Glomerular endothelial cell (primary cell): ENCODE results near the gene PCCB. TPM values are rescaled to one million over a fixed set of nuclear protein-coding genes. Genes with fewer than 3 reads are reported as not detected.
A peak's percentile ranks its signal among the peaks of the same experiment; 100 is the strongest.
"Not testable (repeated sequence)": the region's sequence is repeated elsewhere in the genome, so short reads cannot be mapped to it uniquely, and the experiment has no call there.

Experiments used
- DNase-seq: peaks from one replicate; pipeline ENCODE4 v3.0.0-alpha.2; 2011; ENCODE audit warnings: low read depth, low spot score; ENCODE audit errors: extremely low read depth
- total RNA-seq: library from RNA; depleted of rRNA; stranded (reverse); fragments of >200 nt; gene quantifications from 2 replicates; pipeline ENCODE4 v1.2.3, GENCODE V29; 2015

PCCB gene
- 31.2 and 56.0 TPM in 2 replicates for total RNA-seq

GRCh38 chr3:136250059-136250902, at the start of gene PCCB:
PCCB (plus strand) TSS chr3:136250340; CDS start chr3:136250376, 36 bp downstream.
- peak; percentile 56 for DNase-seq

- no peak for DNase-seq
Measured at GRCh38 chr3:136207489-136208115, 42.5 kb upstream of the PCCB start.

GRCh38 chr3:136209921-136210320, 40.2 kb upstream of the PCCB start:
- no peak for DNase-seq

GRCh38 chr3:136211547-136211946, 38.6 kb upstream of the PCCB start:
- no peak for DNase-seq

GRCh38 chr3:136222746-136223145, 27.4 kb upstream of the PCCB start:
- DNase-seq: not testable (repeated sequence)

GRCh38 chr3:136232413-136232812, 17.7 kb upstream of the PCCB start:
- DNase-seq: no peak

GRCh38 chr3:136235545-136235944, 14.6 kb upstream of the PCCB start:
- no peak for DNase-seq

GRCh38 chr3:136236109-136236508, 14.0 kb upstream of the PCCB start:
- no peak for DNase-seq

GRCh38 chr3:136237103-136237502, 13.0 kb upstream of the PCCB start:
- DNase-seq: no peak

GRCh38 chr3:136237961-136238649, 12.0 kb upstream of the PCCB start:
- no peak for DNase-seq

- DNase-seq: no peak
Measured at GRCh38 chr3:136239094-136239493, 11.0 kb upstream of the PCCB start.

- no peak for DNase-seq
Measured at GRCh38 chr3:136245691-136246090, 4.4 kb upstream of the PCCB start.

GRCh38 chr3:136247436-136247835, 2.7 kb upstream of the PCCB start:
- no peak for DNase-seq

- DNase-seq: no peak
Measured at GRCh38 chr3:136247855-136248590, 2.1 kb upstream of the PCCB start.

- no peak for DNase-seq
Measured at GRCh38 chr3:136249091-136249490, 1.0 kb upstream of the PCCB start.

- no peak for DNase-seq
Measured at GRCh38 chr3:136249593-136249992, 547 bp upstream of the PCCB start.

- peak; percentile 10 for DNase-seq
Measured at GRCh38 chr3:136250903-136251460, 842 bp downstream of the PCCB start.

GRCh38 chr3:136251511-136251910, 1.4 kb downstream of the PCCB start:
- no peak for DNase-seq

GRCh38 chr3:136255672-136256406, 5.7 kb downstream of the PCCB start:
- no peak for DNase-seq

- no peak for DNase-seq
Measured at GRCh38 chr3:136258199-136258598, 8.1 kb downstream of the PCCB start.
